GM06990 (cell line): ENCODE results near the gene XPO6.

Experiments
- DNase-seq: peaks from one replicate; pipeline ENCODE4 v3.0.0-alpha.2; 2011; ENCODE audit not compliant: insufficient read length; ENCODE audit errors: extremely low read depth
- H3K27me3 ChIP-seq: replicated peaks from 2 replicates; pipeline ENCODE4 v1.6.0; 2011; ENCODE audit warnings: low read length; ENCODE audit not compliant: control insufficient read depth, insufficient read depth
- H3K36me3 ChIP-seq: 2 replicates; pipeline ENCODE4 v1.5.1; 2011; ENCODE audit warnings: low read length; ENCODE audit not compliant: control insufficient read depth, insufficient read depth
- H3K4me3 ChIP-seq: replicated peaks from 2 replicates; pipeline ENCODE4 v1.5.1; 2011; ENCODE audit warnings: low read depth, mild to moderate bottlenecking, control low read depth, low read length
- CTCF ChIP-seq: IDR thresholded peaks from 2 replicates; pipeline ENCODE4 v1.5.1; 2011; ENCODE audit warnings: low read length, control low read depth, mild to moderate bottlenecking, inconsistent platforms; ENCODE audit not compliant: insufficient read depth, poor library complexity, severe bottlenecking

Gene XPO6

DNA sequence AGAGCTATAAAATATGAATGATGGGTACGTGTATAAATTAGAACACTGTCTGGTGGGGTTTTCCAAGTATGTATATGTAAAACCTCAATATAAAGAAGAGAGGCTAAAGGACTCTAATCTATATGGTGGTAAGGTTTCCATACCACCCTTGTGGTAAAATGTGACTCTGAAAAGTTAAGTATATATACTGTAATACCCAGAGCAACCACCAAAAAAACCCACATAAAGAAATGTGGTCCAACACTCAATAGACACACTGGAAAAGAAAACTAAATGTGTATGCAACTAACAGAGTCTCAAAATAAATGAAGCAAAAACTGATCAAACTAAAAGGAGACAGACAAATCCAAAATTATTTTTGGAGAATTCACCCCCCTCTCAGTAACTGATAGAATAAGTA is 72.2 kb downstream of the XPO6 start:
- Histone ChIP-seq H3K36me3 (peaks cover 11% of the 10 kb centered on the region), H3K27me3 (no peaks in the 10 kb centered on the region), H3K4me3 (no peak overlapping the region)
- TF ChIP-seq CTCF: no peak
- no peak for DNase-seq

DNA sequence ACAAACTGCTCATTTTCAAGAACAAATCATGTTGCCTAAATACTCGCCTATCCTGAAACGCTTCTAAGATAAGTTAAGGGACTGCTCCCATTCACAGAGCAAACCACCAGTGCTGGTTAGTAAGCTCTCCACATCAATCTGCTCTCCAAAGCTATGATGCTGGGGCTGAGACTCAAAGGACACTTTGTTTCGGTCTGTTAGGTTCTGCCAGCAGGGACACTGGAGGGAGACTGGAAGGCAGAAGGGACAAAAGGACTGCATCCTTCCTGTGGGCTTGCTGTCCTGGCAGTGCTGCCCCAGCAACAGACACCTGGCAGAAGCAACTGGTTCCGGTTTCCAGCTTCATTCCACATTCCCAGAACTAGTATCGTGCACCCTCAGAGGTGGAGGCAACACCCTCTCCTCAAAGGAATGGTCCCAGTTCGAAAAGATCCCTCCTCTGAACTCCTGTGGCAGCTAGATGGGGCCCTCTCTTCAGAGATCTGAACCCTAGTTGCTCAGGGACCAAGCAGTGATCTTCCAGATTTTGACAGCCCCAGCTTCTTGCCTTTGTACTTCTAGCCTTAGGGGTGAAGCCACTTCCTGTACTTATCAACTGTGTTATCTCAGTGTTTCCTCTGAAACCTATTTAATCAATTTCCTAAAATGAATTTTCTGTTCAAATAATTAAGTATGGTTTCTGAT is 74.9 kb downstream of the XPO6 start:
- DNase-seq: no peak
- no peak for TF ChIP-seq CTCF
- Histone ChIP-seq H3K4me3 (no peak overlapping the region), H3K27me3 (no peaks in the 10 kb centered on the region), H3K36me3 (peaks cover 19% of the 10 kb centered on the region)

DNA sequence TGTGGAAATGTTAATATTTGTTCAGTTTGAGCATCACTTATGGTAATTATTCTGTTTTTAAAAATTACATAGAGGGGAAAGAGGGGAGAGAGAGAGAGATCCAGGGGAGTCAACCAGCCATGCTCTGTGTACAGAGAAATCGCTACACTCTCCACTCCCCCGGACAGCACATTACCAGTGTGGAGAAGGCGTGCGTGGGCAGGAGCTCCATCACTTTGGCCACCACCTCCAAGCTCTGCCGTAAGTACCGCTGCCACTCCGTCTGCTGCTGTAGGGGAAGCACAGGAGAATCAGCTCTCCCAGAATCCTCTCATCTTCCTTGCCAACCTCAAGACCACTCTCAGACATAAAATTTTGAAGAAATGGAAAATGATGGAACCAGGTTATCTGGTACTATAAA is 78.1 kb downstream of the XPO6 start:
- no peaks in the 10 kb centered on the region for H3K27me3 ChIP-seq
- no peak overlapping the region for H3K4me3 ChIP-seq
- no peak for TF ChIP-seq CTCF
- peaks cover 32% of the 10 kb centered on the region for H3K36me3 ChIP-seq
- no peak for DNase-seq

DNA sequence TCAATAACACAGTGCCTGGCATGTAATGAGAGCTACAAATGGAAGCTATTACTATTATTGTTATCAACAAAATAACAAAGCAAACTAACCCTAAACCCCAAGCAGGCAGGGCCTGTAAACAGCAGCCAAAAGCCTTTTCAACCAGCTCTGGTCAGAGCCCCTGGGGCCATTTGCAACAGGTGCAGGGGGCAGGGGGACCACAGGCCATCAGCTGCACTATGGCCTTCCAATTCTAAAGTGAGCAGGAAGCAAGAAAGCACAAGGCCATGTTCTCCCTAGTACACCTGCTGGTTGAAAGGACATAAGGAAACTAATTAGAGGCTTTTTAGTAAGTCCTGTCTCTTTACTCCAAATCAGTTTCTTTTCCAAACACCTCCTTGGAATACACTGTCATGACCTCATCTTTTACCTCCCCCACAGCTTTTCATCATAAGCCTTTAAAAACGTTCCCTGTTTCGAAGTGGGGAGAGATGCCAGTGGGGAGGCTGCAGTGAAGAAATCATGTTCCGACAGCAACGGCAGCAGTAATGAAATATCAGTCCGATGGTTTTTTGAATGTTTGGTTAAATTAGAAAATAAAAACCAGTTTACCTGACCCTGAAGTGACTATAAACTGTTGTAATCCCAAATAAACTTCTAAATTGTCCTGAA is 79.9 kb downstream of the XPO6 start:
- no peak for DNase-seq
- Histone ChIP-seq H3K4me3 (no peak overlapping the region), H3K27me3 (no peaks in the 10 kb centered on the region), H3K36me3 (peaks cover 38% of the 10 kb centered on the region)
- TF ChIP-seq CTCF: no peak

DNA sequence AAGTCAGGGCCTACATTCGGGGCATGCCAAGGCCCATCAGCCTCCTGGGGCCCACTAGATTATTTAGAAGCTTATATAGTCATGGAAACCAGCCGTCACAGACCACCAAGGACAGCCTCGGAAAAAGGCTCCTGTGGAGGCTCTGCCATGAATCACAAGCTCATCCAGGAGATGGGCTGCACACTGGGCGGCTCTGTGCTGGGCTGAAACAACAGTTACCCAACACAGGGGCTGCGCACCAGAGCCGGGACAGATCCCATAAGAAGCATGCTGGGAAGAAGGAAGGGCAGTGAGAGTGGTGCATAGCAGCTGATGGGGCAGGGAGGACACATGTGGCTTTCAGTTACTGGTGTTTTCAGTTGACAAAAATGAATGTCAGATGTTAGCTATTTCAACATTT is 80.6 kb downstream of the XPO6 start:
- no peak for DNase-seq
- TF ChIP-seq CTCF: no peak
- H3K4me3 ChIP-seq: no peak overlapping the region
- peaks cover 41% of the 10 kb centered on the region for H3K36me3 ChIP-seq
- no peaks in the 10 kb centered on the region for H3K27me3 ChIP-seq
